HepG2 (cell line): ENCODE data around the gene ZFYVE21. TPM values are rescaled to one million over a fixed set of nuclear protein-coding genes. Genes with fewer than 3 reads are reported as not detected.

ENCODE experiments used
- ATAC-seq: fragments of 200-7000 bp; cut with Tn5 transposase; 3 replicates; pipeline ENCODE4 v1.9.1; 2020; ENCODE audit warnings: mild to moderate bottlenecking, moderate library complexity
- BruUV-seq: library from RNA; stranded (reverse); fragments of 400-500 nt; replicated peaks from 2 replicates; lab custom pipeline; 2021; lab: Mats Ljungman, UMichigan
- CTCF ChIA-PET: fragments of 300-600 bp; formaldehyde crosslinking; extraction: SDS; loops from one replicate; lab custom pipeline; 2021; ENCODE audit warnings: low total read pairs, inconsistent platforms, low intra/inter-chr PET ratio; lab: Yijun Ruan, JAX
- POLR2A ChIA-PET: fragments of 350-600 bp; sonication (Branson Sonifier 250); formaldehyde crosslinking; loops from one replicate; lab custom pipeline; 2020; ENCODE audit warnings: antibody characterized with exemption, inconsistent platforms; lab: Yijun Ruan, JAX
- DNase-seq: peaks from one replicate; pipeline ENCODE4 v3.0.0-alpha.2; 2015; ENCODE audit warnings: low spot score
- FAIRE-seq: peaks from 3 replicates; lab custom pipeline; 2011; peaks lifted over from hg19 to GRCh38; lab: Jason Lieb, UNC
- H2AFZ ChIP-seq: one replicate; pipeline ENCODE4 v1.6.1; 2011; ENCODE audit warnings: low read length, inconsistent platforms
- H3K27ac ChIP-seq: fragments of 300-600 bp; 3 replicates; pipeline ENCODE4 v1.8.0; 2011; ENCODE audit warnings: mixed run types, mild to moderate bottlenecking, mixed read lengths, low read length, inconsistent platforms; ENCODE audit not compliant: insufficient read depth; ENCODE audit errors: extremely low read length
- H3K27me3 ChIP-seq, 2 experiments: fragments of 200-600 bp in 1 of 2; 2 replicates in 1 of 2; 3 replicates in 1 of 2; pipeline versions ENCODE4 v1.6.0 to v1.8.0; 2011; ENCODE audit warnings: low read length in 2 of 2, mild to moderate bottlenecking in 2 of 2, moderate library complexity in 2 of 2, inconsistent platforms in 1 of 2; ENCODE audit not compliant: insufficient read depth in 2 of 2, control insufficient read depth in 1 of 2
- H3K36me3 ChIP-seq, 2 experiments: fragments of 200-600 bp in 1 of 2; replicated peaks in 1 of 2; 2 replicates in 1 of 2; 3 replicates in 1 of 2; pipeline versions ENCODE4 v1.5.1 to v1.8.0; 2011; ENCODE audit warnings: low read length in 2 of 2, inconsistent platforms in 1 of 2; ENCODE audit not compliant: insufficient read depth in 2 of 2, control insufficient read depth in 1 of 2
- H3K4me1 ChIP-seq: 2 replicates; pipeline ENCODE4 v1.5.1; 2012; ENCODE audit warnings: low read length, inconsistent platforms; ENCODE audit not compliant: insufficient read depth
- H3K4me2 ChIP-seq: 2 replicates; pipeline ENCODE4 v1.6.0; 2011; ENCODE audit warnings: low read depth, low read length, inconsistent platforms
- H3K4me3 ChIP-seq, 3 experiments: fragments of 200-600 bp in 1 of 3; sonication (generic), shearing (Covaris generic) in 1 of 3; replicated peaks in 1 of 3; 2 replicates each; pipeline ENCODE4 v1.5.1; 2011 to 2016; ENCODE audit warnings: low read length in 3 of 3, inconsistent platforms in 2 of 3, low read depth in 2 of 3, mild to moderate bottlenecking in 2 of 3, control low read depth in 1 of 3, mixed read lengths in 1 of 3; ENCODE audit not compliant: insufficient read depth in 1 of 3
- H3K79me2 ChIP-seq: one replicate; pipeline ENCODE4 v1.6.1; 2011; ENCODE audit warnings: low read length, inconsistent platforms; ENCODE audit not compliant: insufficient read depth
- H3K9ac ChIP-seq: 2 replicates; pipeline ENCODE4 v1.6.0; 2011; ENCODE audit warnings: mild to moderate bottlenecking, low read depth, low read length, inconsistent platforms; ENCODE audit not compliant: insufficient read depth
- H3K9me3 ChIP-seq: 2 replicates; pipeline ENCODE4 v1.5.1; 2012; ENCODE audit warnings: mild to moderate bottlenecking, low read length
- H4K20me1 ChIP-seq: 2 replicates; pipeline ENCODE4 v1.6.0; 2011; ENCODE audit warnings: inconsistent platforms, mild to moderate bottlenecking, low read length, moderate library complexity; ENCODE audit not compliant: insufficient read depth
- BHLHE40 ChIP-seq: IDR thresholded peaks from 2 replicates; pipeline ENCODE4 v1.6.1; 2011; ENCODE audit warnings: low read length, improper control_type of control experiment
- HNF4A ChIP-seq: sonication (generic); formaldehyde crosslinking; IDR thresholded peaks from 2 replicates; pipeline ENCODE4 v1.4.0; 2020; ENCODE audit warnings: missing genetic modification reagents
- IKZF4 ChIP-seq: sonication (generic); formaldehyde crosslinking; IDR thresholded peaks from 2 replicates; pipeline ENCODE4 v1.5.1; 2020; ENCODE audit warnings: borderline replicate concordance, mild to moderate bottlenecking, low read depth, missing genetic modification reagents; ENCODE audit errors: not compliant biosample characterization
- ZNF282 ChIP-seq: fragments of 450-650 bp; IDR thresholded peaks from 2 replicates; pipeline ENCODE4 v1.6.1; 2018; ENCODE audit not compliant: partially characterized antibody
- ZNF432 ChIP-seq: sonication (generic); formaldehyde crosslinking; IDR thresholded peaks from 2 replicates; pipeline ENCODE4 v1.5.0; 2020; ENCODE audit warnings: missing genetic modification reagents, mild to moderate bottlenecking, borderline replicate concordance
- WGBS: methylation state at CpG from one replicate; pipeline ENCODE4 v1.1.6; 2017; ENCODE audit warnings: low lambda C conversion rate; 5-methylcytosine and 5-hydroxymethylcytosine counted together
- in situ Hi-C: cut with HindIII; loops from 2 replicates; pipeline ENCODE4 v1.10.0; 2017; ENCODE audit warnings: low pct_unique_long_range_greater_than_20kb; ENCODE audit not compliant: extremely low pct_ligation_motif_present
- intact Hi-C: fragments of 100-400 bp; cut with micrococcal nuclease; formaldehyde crosslinking; loops from one replicate; pipeline ENCODE4 v1.10.0; 2022; ENCODE audit not compliant: unreplicated experiment
- polyA plus RNA-seq, 8 experiments: library from polyadenylated mRNA; depleted of rRNA in 3 of 8; stranded (reverse) in 7 of 8; unstranded in 1 of 8; fragments of >200 nt; fragmentation: Illumina TruSeq in 4 of 8; extraction: Trizol in 4 of 8; gene quantifications; 2 replicates each; pipeline versions ENCODE4 v1.2.1 to v1.2.3, GENCODE V29; 2011 to 2016; ENCODE audit warnings: low read depth in 4 of 8, missing spikeins in 1 of 8, mixed read lengths in 1 of 8; ENCODE audit not compliant: insufficient read depth in 1 of 8
- total RNA-seq, 5 experiments: library from RNA; depleted of rRNA; stranded (reverse); fragments of >200 nt; fragmentation: Illumina TruSeq; extraction: Trizol; gene quantifications; 2 replicates each; pipeline ENCODE4 v1.2.3, GENCODE V29; 2016; ENCODE audit warnings: low read depth in 1 of 5
- TF ChIP-seq, protein P1 (sequence below): sonication (generic); formaldehyde crosslinking; IDR thresholded peaks from 2 replicates; pipeline ENCODE4 v1.4.0; 2020; ENCODE audit warnings: mild to moderate bottlenecking, missing genetic modification reagents, borderline replicate concordance
- TF ChIP-seq, protein P2 (sequence below): IDR thresholded peaks from 2 replicates; pipeline ENCODE4 v1.6.1; 2016; ENCODE audit warnings: mild to moderate bottlenecking

The ZFYVE21 gene
- total and polyA plus RNA-seq, 2 of the 13 experiments (the other 11 are each of a cell fraction or from before 2014, with no cell fraction given) = 34.3 to 34.4 TPM

- no peaks in the 10 kb centered on the region for H3K79me2 ChIP-seq
- H3K27ac ChIP-seq = no peak overlapping the region
- no peak overlapping the region for H2AFZ ChIP-seq
- no peak overlapping the region for H3K4me2 ChIP-seq
- WGBS = 96% methylated on average over 19 of the region's 19 CpGs
- H3K4me1 ChIP-seq = no peaks in the 10 kb centered on the region
- H3K9ac ChIP-seq = no peak overlapping the region
- ChIA-PET POLR2A (no interaction called here), CTCF (no interaction called here)
- no peak overlapping the region for H3K4me3 ChIP-seq
- ATAC-seq (no peak), DNase-seq (no peak)
- no peaks in the 10 kb centered on the region for H4K20me1 ChIP-seq
- H3K36me3 ChIP-seq = peaks cover 13 to 66% of the 10 kb centered on the region in 2 experiments
- no TSS peak for BruUV-seq
- intact Hi-C loops = no loop called here
- TF ChIP-seq BHLHE40 (no peak), ZNF282 (no peak), IKZF4 (CRISPR knock-in tag) (no peak), HNF4A (CRISPR knock-in tag) (no peak), ZNF432 (CRISPR knock-in tag) (no peak)
- TF ChIP-seq, protein P1, sequence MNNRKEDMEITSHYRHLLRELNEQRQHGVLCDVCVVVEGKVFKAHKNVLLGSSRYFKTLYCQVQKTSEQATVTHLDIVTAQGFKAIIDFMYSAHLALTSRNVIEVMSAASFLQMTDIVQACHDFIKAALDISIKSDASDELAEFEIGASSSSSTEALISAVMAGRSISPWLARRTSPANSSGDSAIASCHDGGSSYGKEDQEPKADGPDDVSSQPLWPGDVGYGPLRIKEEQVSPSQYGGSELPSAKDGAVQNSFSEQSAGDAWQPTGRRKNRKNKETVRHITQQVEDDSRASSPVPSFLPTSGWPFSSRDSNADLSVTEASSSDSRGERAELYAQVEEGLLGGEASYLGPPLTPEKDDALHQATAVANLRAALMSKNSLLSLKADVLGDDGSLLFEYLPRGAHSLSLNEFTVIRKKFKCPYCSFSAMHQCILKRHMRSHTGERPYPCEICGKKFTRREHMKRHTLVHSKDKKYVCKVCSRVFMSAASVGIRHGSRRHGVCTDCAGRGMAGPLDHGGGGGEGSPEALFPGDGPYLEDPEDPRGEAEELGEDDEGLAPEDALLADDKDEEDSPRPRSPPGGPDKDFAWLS = no peak
- TF ChIP-seq, all 625 proteins: peak for 0
- in situ Hi-C loops = no loop called here
- H3K27me3 ChIP-seq = no peaks in the 10 kb centered on the region
- H3K9me3 ChIP-seq = no peaks in the 10 kb centered on the region
- FAIRE-seq = no peak
Observed at GRCh38 chr14:103686831-103687485, 28.7 kb upstream of the ZFYVE21 start.

GRCh38 chr14:103687712-103688111 lies 27.9 kb upstream of the ZFYVE21 start:
- Histone ChIP-seq H3K9me3 (no peaks in the 10 kb centered on the region), H3K27ac (no peak overlapping the region), H3K9ac (no peak overlapping the region), H3K4me1 (no peaks in the 10 kb centered on the region), H3K4me3 (no peak overlapping the region), H3K36me3 (peaks cover 17 to 71% of the 10 kb centered on the region in 2 experiments), H3K4me2 (no peak overlapping the region), H4K20me1 (no peaks in the 10 kb centered on the region), H3K27me3 (no peaks in the 10 kb centered on the region), H2AFZ (no peak overlapping the region), H3K79me2 (no peaks in the 10 kb centered on the region)
- ChIA-PET CTCF (no interaction called here), POLR2A (no interaction called here)
- TF ChIP-seq, protein P2, sequence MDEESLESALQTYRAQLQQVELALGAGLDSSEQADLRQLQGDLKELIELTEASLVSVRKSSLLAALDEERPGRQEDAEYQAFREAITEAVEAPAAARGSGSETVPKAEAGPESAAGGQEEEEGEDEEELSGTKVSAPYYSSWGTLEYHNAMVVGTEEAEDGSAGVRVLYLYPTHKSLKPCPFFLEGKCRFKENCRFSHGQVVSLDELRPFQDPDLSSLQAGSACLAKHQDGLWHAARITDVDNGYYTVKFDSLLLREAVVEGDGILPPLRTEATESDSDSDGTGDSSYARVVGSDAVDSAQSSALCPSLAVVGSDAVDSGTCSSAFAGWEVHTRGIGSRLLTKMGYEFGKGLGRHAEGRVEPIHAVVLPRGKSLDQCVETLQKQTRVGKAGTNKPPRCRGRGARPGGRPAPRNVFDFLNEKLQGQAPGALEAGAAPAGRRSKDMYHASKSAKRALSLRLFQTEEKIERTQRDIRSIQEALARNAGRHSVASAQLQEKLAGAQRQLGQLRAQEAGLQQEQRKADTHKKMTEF (CRISPR knock-in tag) = no peak
- intact Hi-C loops (no loop called here), in situ Hi-C loops (no loop called here)
- no TSS peak for BruUV-seq
- WGBS = 95% methylated on average over 4 of the region's 4 CpGs
- DNase-seq (no peak), ATAC-seq (no peak), FAIRE-seq (no peak)
